Keratinocyte (primary cell): ENCODE data around the gene ATF6. TPM values are rescaled to one million over a fixed set of nuclear protein-coding genes. Genes with fewer than 3 reads are reported as not detected.

Experiments
- DNase-seq: peaks from one replicate; pipeline ENCODE4 v3.0.0-alpha.2; 2011; ENCODE audit warnings: low read depth, missing footprints, low spot score
- FAIRE-seq: peaks from 2 replicates; lab custom pipeline; 2011; peaks lifted over from hg19 to GRCh38; lab: Jason Lieb, UNC
- H2AFZ ChIP-seq: 2 replicates; pipeline ENCODE4 v1.6.0; 2012; ENCODE audit warnings: low read length, control low read depth, inconsistent platforms; ENCODE audit not compliant: control insufficient read depth
- H3K27ac ChIP-seq: 2 replicates; pipeline ENCODE4 v1.5.1; 2011; ENCODE audit warnings: low read length; ENCODE audit not compliant: control insufficient read depth, insufficient read depth
- H3K27me3 ChIP-seq: 3 replicates; pipeline ENCODE4 v1.6.0; 2011; ENCODE audit warnings: low read length; ENCODE audit not compliant: control insufficient read depth, insufficient read depth; ENCODE audit errors: extremely low read depth
- H3K36me3 ChIP-seq, 2 experiments: 2 replicates in 1 of 2; 3 replicates in 1 of 2; pipeline ENCODE4 v1.5.1; 2011; ENCODE audit warnings: low read length in 2 of 2, mild to moderate bottlenecking in 1 of 2; ENCODE audit not compliant: control insufficient read depth in 2 of 2, insufficient read depth in 2 of 2; ENCODE audit errors: extremely low read depth in 1 of 2
- H3K4me1 ChIP-seq: 3 replicates; pipeline ENCODE4 v1.5.1; 2011; ENCODE audit warnings: low read length; ENCODE audit not compliant: control insufficient read depth, insufficient read depth; ENCODE audit errors: extremely low read depth
- H3K4me2 ChIP-seq: 3 replicates; pipeline ENCODE4 v1.6.0; 2011; ENCODE audit warnings: low read depth, low read length; ENCODE audit not compliant: control insufficient read depth, insufficient read depth; ENCODE audit errors: extremely low read depth
- H3K4me3 ChIP-seq, 3 experiments: fragments of 200-600 bp in 1 of 3; sonication (generic) in 1 of 3; 2 replicates in 2 of 3; 3 replicates in 1 of 3; pipeline ENCODE4 v1.5.1; 2011 to 2016; ENCODE audit warnings: low read length in 3 of 3, mild to moderate bottlenecking in 3 of 3, control low read depth in 2 of 3, inconsistent platforms in 1 of 3, low read depth in 1 of 3, mixed read lengths in 1 of 3, mixed run types in 1 of 3, moderate library complexity in 1 of 3; ENCODE audit not compliant: control insufficient read depth in 2 of 3, insufficient read depth in 2 of 3; ENCODE audit errors: extremely low read depth in 1 of 3
- H3K79me2 ChIP-seq: 2 replicates; pipeline ENCODE4 v1.6.0; 2012; ENCODE audit warnings: low read length; ENCODE audit not compliant: control insufficient read depth, insufficient read depth
- H3K9ac ChIP-seq: 3 replicates; pipeline ENCODE4 v1.6.0; 2011; ENCODE audit warnings: low read length; ENCODE audit not compliant: control insufficient read depth, insufficient read depth; ENCODE audit errors: extremely low read depth
- H3K9me1 ChIP-seq: 3 replicates; pipeline ENCODE4 v1.6.0; 2011; ENCODE audit warnings: low read length; ENCODE audit not compliant: control insufficient read depth, insufficient read depth; ENCODE audit errors: extremely low read depth
- H3K9me3 ChIP-seq: 2 replicates; pipeline ENCODE4 v1.5.1; 2012; ENCODE audit warnings: low read depth, low read length; ENCODE audit not compliant: control insufficient read depth
- H4K20me1 ChIP-seq: 3 replicates; pipeline ENCODE4 v1.6.0; 2011; ENCODE audit warnings: low read length; ENCODE audit not compliant: control insufficient read depth, insufficient read depth; ENCODE audit errors: extremely low read depth
- CTCF ChIP-seq, 3 experiments: IDR thresholded peaks in 1 of 3; conservative IDR thresholded peaks in 1 of 3; optimal IDR thresholded peaks in 1 of 3; 2 replicates in 2 of 3; 3 replicates in 1 of 3; pipeline versions ENCODE3 to v1.5.1; 2011; ENCODE audit warnings: low read length in 3 of 3, mild to moderate bottlenecking in 3 of 3, moderate library complexity in 2 of 3, control low read depth in 1 of 3, inconsistent platforms in 1 of 3; ENCODE audit not compliant: insufficient read depth in 2 of 3; ENCODE audit errors: extremely low read depth in 1 of 3
- EZH2 ChIP-seq: IDR thresholded peaks from one replicate; pipeline ENCODE4 v1.6.1; 2012; ENCODE audit warnings: inconsistent platforms, mild to moderate bottlenecking, low read length, moderate library complexity
- dilution Hi-C: fragments of 300-500 bp; cut with MboI; formaldehyde crosslinking; loops from one replicate; pipeline ENCODE4 v1.7.0; 2020; ENCODE audit warnings: low sequenced_read_pairs; ENCODE audit not compliant: extremely low pct_ligation_motif_present
- polyA plus RNA-seq, 5 experiments: library from polyadenylated mRNA; depleted of rRNA in 3 of 5; stranded (reverse) in 3 of 5; stranded (forward) in 1 of 5; unstranded in 1 of 5; fragments of >200 nt; gene quantifications; 1 replicate in 1 of 5; 2 replicates in 3 of 5; 3 replicates in 1 of 5; pipeline versions ENCODE4 v1.2.1 to v1.2.3, GENCODE V29; 2011 to 2012; ENCODE audit warnings: missing spikeins in 2 of 5, low read depth in 1 of 5, low replicate concordance in 1 of 5

Gene ATF6
- polyA plus RNA-seq, 1 donor (not counting 4 experiments of a cell fraction or from before 2014, with no cell fraction given), result 19.7 TPM

- Histone ChIP-seq H4K20me1 (no peaks in the 10 kb centered on the region), H3K9me1 (no peaks in the 10 kb centered on the region), H3K4me2 (no peak overlapping the region), H2AFZ (no peak overlapping the region), H3K9me3 (no peaks in the 10 kb centered on the region), H3K36me3 (peaks cover 0 to 3% of the 10 kb centered on the region in 2 experiments), H3K4me3 (no peak overlapping the region), H3K79me2 (no peaks in the 10 kb centered on the region), H3K4me1 (no peaks in the 10 kb centered on the region), H3K9ac (no peak overlapping the region), H3K27me3 (no peaks in the 10 kb centered on the region), H3K27ac (no peak overlapping the region)
- no peak for FAIRE-seq
- TF ChIP-seq CTCF (optimal IDR thresholded peaks at IDR 0.05 in 1 of 3, IDR thresholded peaks at IDR 0.05 in 1 of 3, conservative IDR thresholded peaks at IDR 0.05 in 1 of 3; ENCODE audit: extremely low read depth in 1 of 3, insufficient read depth in 2 of 3, low read length in 3 of 3) (no peak), EZH2 (no peak)
- dilution Hi-C loops, result no loop called here
- DNase-seq, result no peak
These were observed 175.8 kb downstream of the ATF6 start for GRCh38 chr1:161941726-161942436.

- no peak overlapping the region for H3K27ac ChIP-seq
- no peak overlapping the region for H3K4me2 ChIP-seq
- H3K4me1 ChIP-seq, result no peaks in the 10 kb centered on the region
- no peak overlapping the region for H3K9ac ChIP-seq
- no peaks in the 10 kb centered on the region for H3K9me3 ChIP-seq
- H3K4me3 ChIP-seq, result no peak overlapping the region
- H4K20me1 ChIP-seq, result no peaks in the 10 kb centered on the region
- H3K9me1 ChIP-seq, result no peaks in the 10 kb centered on the region
- TF ChIP-seq CTCF (optimal IDR thresholded peaks at IDR 0.05 in 1 of 3, IDR thresholded peaks at IDR 0.05 in 1 of 3, conservative IDR thresholded peaks at IDR 0.05 in 1 of 3; ENCODE audit: extremely low read depth in 1 of 3, insufficient read depth in 2 of 3, low read length in 3 of 3), result no peak
- TF ChIP-seq EZH2, result no peak
- DNase-seq (no peak), FAIRE-seq (no peak)
- dilution Hi-C loops, result no loop called here
- no peaks in the 10 kb centered on the region for H3K79me2 ChIP-seq
- no peak overlapping the region for H2AFZ ChIP-seq
- H3K36me3 ChIP-seq, result peaks cover 0 to 3% of the 10 kb centered on the region in 2 experiments
- no peaks in the 10 kb centered on the region for H3K27me3 ChIP-seq
These were observed 177.6 kb downstream of the ATF6 start for GRCh38 chr1:161943737-161944136.
